ENCODE data around the gene UBLCP1.
"Not testable (repeated sequence)": the region's sequence is repeated elsewhere in the genome, so short reads cannot be mapped to it uniquely, and the experiment has no call there.

The UBLCP1 gene

GRCh38 chr5:159243385-159243784, 19.7 kb upstream of the UBLCP1 start:
- in situ Hi-C loops (cut with HindIII; ENCODE audit: low pct_ligation_motif_present, low pct_unique_long_range_greater_than_20kb, low sequenced_read_pairs): no loop called here
- no peak for DNase-seq

GRCh38 chr5:159244163-159244562, 18.9 kb upstream of the UBLCP1 start:
- in situ Hi-C loops (cut with HindIII; ENCODE audit: low pct_ligation_motif_present, low pct_unique_long_range_greater_than_20kb, low sequenced_read_pairs): no loop called here
- no peak for DNase-seq

- in situ Hi-C loops (cut with HindIII; ENCODE audit: low pct_ligation_motif_present, low pct_unique_long_range_greater_than_20kb, low sequenced_read_pairs): no loop called here
- no peak for DNase-seq
These were observed 18.2 kb upstream of the UBLCP1 start for GRCh38 chr5:159244890-159245289.

- in situ Hi-C loops (cut with HindIII; ENCODE audit: low pct_ligation_motif_present, low pct_unique_long_range_greater_than_20kb, low sequenced_read_pairs): no loop called here
- no peak for DNase-seq
These were observed 13.9 kb upstream of the UBLCP1 start for GRCh38 chr5:159249158-159249557.

DNA sequence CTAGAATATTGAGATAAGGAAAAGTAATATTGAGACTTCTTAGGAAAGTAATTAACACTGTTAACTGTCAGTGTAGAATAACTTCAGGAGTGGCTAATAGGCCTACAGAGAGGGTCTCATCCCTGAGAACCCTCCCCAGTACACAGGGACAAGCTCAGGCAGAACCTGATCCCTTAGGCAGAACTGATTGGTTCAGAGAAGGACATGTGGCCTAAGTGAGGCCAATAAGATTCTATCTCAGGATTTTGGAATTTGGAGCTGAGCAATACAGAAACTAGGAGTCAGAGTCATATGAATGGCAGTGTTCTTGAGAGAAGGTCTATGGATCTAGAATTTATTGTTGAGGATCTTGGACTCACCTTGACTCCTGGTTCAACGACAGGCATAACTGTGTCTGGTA, 10.9 kb upstream of the UBLCP1 start:
- in situ Hi-C loops (cut with HindIII; ENCODE audit: low pct_ligation_motif_present, low pct_unique_long_range_greater_than_20kb, low sequenced_read_pairs): no loop called here
- no peak for DNase-seq

- in situ Hi-C loops (cut with HindIII; ENCODE audit: low pct_ligation_motif_present, low pct_unique_long_range_greater_than_20kb, low sequenced_read_pairs): no loop called here
- DNase-seq: no peak
These were observed 6.1 kb upstream of the UBLCP1 start for GRCh38 chr5:159257007-159257406.

- no peak for DNase-seq
- in situ Hi-C loops (cut with HindIII; ENCODE audit: low pct_ligation_motif_present, low pct_unique_long_range_greater_than_20kb, low sequenced_read_pairs): no loop called here
These were observed 5.3 kb upstream of the UBLCP1 start for GRCh38 chr5:159257629-159258283.

- in situ Hi-C loops (cut with HindIII; ENCODE audit: low pct_ligation_motif_present, low pct_unique_long_range_greater_than_20kb, low sequenced_read_pairs): no loop called here
- no peak for DNase-seq
These were observed 4.7 kb upstream of the UBLCP1 start for GRCh38 chr5:159258361-159258760.

DNA sequence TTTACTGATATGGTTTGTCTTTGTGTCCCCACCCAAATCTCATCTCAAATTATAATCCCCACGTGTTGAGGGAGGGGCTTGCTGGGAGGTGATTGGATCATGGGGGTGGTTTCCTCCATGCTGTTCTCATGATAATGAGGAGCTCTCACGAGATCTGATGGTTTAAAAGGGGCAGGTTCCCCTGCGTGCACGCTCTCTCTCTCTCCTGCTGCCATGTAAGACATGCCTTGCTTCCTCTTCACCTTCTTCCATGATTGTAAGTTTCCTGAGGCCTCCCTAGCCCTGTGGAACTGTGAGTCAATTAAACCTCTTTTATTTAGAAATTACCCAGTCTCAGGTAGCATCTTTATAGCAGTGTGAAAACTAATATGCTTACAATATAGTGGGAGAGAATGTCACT, 2.9 kb upstream of the UBLCP1 start:
- DNase-seq; in situ Hi-C loops (cut with HindIII; ENCODE audit: low pct_ligation_motif_present, low pct_unique_long_range_greater_than_20kb, low sequenced_read_pairs): not testable (repeated sequence)

- in situ Hi-C loops (cut with HindIII; ENCODE audit: low pct_ligation_motif_present, low pct_unique_long_range_greater_than_20kb, low sequenced_read_pairs): no loop called here
- no peak for DNase-seq
These were observed 625 bp upstream of the UBLCP1 start for GRCh38 chr5:159262472-159262858.

DNA sequence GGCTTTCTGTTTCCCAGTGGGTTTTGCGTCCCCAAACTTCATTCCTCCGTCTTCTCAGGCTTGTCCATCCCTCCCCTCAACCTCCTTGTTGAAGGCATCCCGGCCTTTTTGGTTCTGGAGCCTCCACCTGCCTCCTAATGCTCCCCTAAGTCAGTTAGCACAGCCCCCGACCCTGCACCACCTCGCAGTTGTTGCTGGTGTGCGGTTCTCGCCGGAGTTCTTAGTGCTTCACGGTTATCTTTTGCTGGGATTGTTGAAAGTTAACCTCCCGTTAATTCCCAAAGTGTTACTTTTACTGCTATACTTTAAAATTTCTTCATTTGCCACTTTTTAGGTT, 447 bp downstream of the UBLCP1 start:
- in situ Hi-C loops (cut with HindIII; ENCODE audit: low pct_ligation_motif_present, low pct_unique_long_range_greater_than_20kb, low sequenced_read_pairs): no loop called here
- DNase-seq: no peak

- in situ Hi-C loops (cut with HindIII; ENCODE audit: low pct_ligation_motif_present, low pct_unique_long_range_greater_than_20kb, low sequenced_read_pairs); DNase-seq: not testable (repeated sequence)
These were observed 3.7 kb downstream of the UBLCP1 start for GRCh38 chr5:159266764-159267163.

- in situ Hi-C loops (cut with HindIII; ENCODE audit: low pct_ligation_motif_present, low pct_unique_long_range_greater_than_20kb, low sequenced_read_pairs): no loop called here
- no peak for DNase-seq
These were observed 6.6 kb downstream of the UBLCP1 start for GRCh38 chr5:159269723-159270122.

- DNase-seq: no peak
- in situ Hi-C loops (cut with HindIII; ENCODE audit: low pct_ligation_motif_present, low pct_unique_long_range_greater_than_20kb, low sequenced_read_pairs): no loop called here
These were observed 10.8 kb downstream of the UBLCP1 start for GRCh38 chr5:159273923-159274322.

DNA sequence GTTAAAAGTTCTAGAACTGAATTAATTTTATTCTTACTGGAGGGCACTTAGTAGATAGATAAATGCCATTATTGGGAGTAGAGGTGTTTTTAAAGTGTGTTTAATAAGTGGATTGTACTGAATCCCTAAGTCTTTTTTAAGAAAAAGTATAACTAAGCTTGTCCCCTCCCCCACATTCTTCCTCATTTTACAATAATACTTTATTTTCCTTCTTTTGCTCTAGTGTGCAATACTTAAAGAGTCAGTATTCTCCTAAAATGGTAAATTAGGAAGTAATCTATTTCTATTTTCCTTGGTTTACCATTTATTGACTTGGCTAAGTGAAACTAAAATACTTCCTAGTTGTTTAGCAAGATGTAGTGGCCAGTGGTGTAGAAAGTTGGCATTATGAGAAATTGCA, 11.6 kb downstream of the UBLCP1 start:
- in situ Hi-C loops (cut with HindIII; ENCODE audit: low pct_ligation_motif_present, low pct_unique_long_range_greater_than_20kb, low sequenced_read_pairs): no loop called here
- DNase-seq: no peak

- in situ Hi-C loops (cut with HindIII; ENCODE audit: low pct_ligation_motif_present, low pct_unique_long_range_greater_than_20kb, low sequenced_read_pairs): no loop called here
- peak; percentile 26 for DNase-seq
These were observed 23.4 kb downstream of the UBLCP1 start for GRCh38 chr5:159286420-159287035.

DNA sequence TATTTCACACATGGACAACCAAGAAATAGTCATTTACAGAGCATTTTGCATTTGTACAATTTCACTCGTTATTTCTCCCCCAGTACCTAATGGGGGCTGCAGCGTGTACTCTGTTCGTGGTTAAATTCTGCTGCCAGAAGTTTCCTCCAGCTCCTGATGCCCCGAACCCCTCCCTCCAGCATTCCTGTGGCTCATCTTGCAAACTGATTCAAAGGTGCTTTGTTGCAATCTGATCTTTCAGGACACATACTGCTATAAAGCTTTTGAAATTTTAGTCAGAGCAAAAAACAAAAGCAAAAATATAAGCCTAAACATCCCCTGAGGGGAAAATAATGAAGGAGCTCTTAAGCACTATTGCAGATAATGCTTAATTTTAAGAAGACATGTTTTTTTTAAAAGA, 27.7 kb downstream of the UBLCP1 start:
- in situ Hi-C loops (cut with HindIII; ENCODE audit: low pct_ligation_motif_present, low pct_unique_long_range_greater_than_20kb, low sequenced_read_pairs): no loop called here
- no peak for DNase-seq

- DNase-seq: no peak
- in situ Hi-C loops (cut with HindIII; ENCODE audit: low pct_ligation_motif_present, low pct_unique_long_range_greater_than_20kb, low sequenced_read_pairs): no loop called here
These were observed 31.8 kb downstream of the UBLCP1 start for GRCh38 chr5:159294921-159295320.

DNA sequence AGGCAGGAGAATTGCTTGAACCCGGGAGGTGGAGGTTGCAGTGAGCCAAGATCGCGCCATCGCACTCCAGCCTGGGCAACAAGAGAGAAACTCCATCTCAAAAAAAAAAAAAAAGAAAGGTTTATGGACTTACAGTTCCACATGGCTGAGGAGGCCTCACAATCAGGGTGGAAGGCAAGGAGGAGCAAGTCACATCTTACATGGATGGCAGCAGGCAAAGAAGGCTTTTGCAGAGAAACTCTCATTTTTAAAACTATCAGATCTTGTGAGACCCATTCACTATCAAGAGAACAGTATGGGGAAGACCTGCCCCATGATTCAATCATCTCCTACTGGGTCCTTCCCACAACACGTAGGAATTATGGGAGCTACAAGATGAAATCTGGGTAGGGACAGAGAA, 34.2 kb downstream of the UBLCP1 start:
- in situ Hi-C loops (cut with HindIII; ENCODE audit: low pct_ligation_motif_present, low pct_unique_long_range_greater_than_20kb, low sequenced_read_pairs); DNase-seq: not testable (repeated sequence)

DNA sequence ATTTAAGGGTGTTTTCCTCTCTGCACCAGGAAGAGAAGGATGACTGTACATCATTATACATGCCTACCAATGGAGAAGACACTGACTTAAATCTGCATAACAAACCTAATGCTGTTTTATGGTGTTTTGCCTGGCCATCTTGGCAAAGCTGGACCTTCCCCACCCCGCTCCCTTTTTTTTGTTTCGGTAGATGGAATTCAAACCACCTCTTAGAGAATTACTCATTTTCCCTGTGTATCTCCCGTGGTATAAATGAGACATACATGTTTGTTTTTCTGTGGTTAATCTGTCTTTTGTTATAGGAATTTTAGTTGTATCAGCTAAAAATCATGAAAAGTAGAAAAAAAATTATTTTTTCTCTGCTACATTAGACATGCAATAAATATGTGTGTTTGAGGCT, 38.4 kb downstream of the UBLCP1 start:
- no peak for DNase-seq

More for the DNA sequence above, 38.4 kb downstream of the UBLCP1 start:
- in situ Hi-C loops (cut with HindIII; ENCODE audit: low pct_ligation_motif_present, low pct_unique_long_range_greater_than_20kb, low sequenced_read_pairs): no loop called here

Data from ACHN (cell line).